HG02884 (cell line): ENCODE results near the gene KRTAP2-1.
"Not testable (repeated sequence)": the region's sequence is repeated elsewhere in the genome, so short reads cannot be mapped to it uniquely, and the experiment has no call there.

ENCODE experiments used
- ATAC-seq: cut with Tn5 transposase; IDR thresholded peaks from one replicate; pipeline ENCODE4 v1.9.1; 2021; ENCODE audit warnings: mild to moderate bottlenecking, moderate library complexity; ENCODE audit not compliant: unreplicated experiment

KRTAP2-1 gene

GRCh38 chr17:41058741-41059140 is 11.6 kb upstream of the KRTAP2-1 start:
- ATAC-seq = no peak

- no peak for ATAC-seq
Measured at GRCh38 chr17:41057547-41057946, 10.4 kb upstream of the KRTAP2-1 start.

GRCh38 chr17:41055130-41055529 is 8.0 kb upstream of the KRTAP2-1 start, which contains the start of gene KRTAP2-2:
Gene KRTAP2-2 (minus strand): TSS chr17:41055230. CDS start chr17:41055211, 19 bp downstream.
- ATAC-seq = not testable (repeated sequence)

GRCh38 chr17:41054556-41054955 is 7.4 kb upstream of the KRTAP2-1 start:
- ATAC-seq = not testable (repeated sequence)

GRCh38 chr17:41054025-41054424 is 6.9 kb upstream of the KRTAP2-1 start:
- ATAC-seq = no peak

- no peak for ATAC-seq
Measured at GRCh38 chr17:41052566-41052965, 5.5 kb upstream of the KRTAP2-1 start.

- ATAC-seq = no peak
Measured at GRCh38 chr17:41049110-41049509, 2.0 kb upstream of the KRTAP2-1 start.

- ATAC-seq = no peak
Measured at GRCh38 chr17:41048441-41048840, 1.3 kb upstream of the KRTAP2-1 start.

- no peak for ATAC-seq
Measured at GRCh38 chr17:41042953-41043352, 4.2 kb downstream of the KRTAP2-1 start.

- ATAC-seq = not testable (repeated sequence)
Measured at GRCh38 chr17:41040783-41041571, 6.1 kb downstream of the KRTAP2-1 start, which contains the start of gene KRTAP1-1. Gene KRTAP1-1 (minus strand): TSS chr17:41041450. CDS start chr17:41041397, 53 bp downstream.

GRCh38 chr17:41037853-41038350 is 9.2 kb downstream of the KRTAP2-1 start:
- no peak for ATAC-seq

- ATAC-seq = not testable (repeated sequence)
Measured at GRCh38 chr17:41034346-41034935, 12.7 kb downstream of the KRTAP2-1 start, which contains the start of gene KRTAP1-3. Gene KRTAP1-3 (minus strand): TSS chr17:41034874. CDS start chr17:41034821, 53 bp downstream.

GRCh38 chr17:41029633-41030245 is 17.4 kb downstream of the KRTAP2-1 start, which contains the start of gene KRTAP1-4:
Gene KRTAP1-4 (minus strand): TSS chr17:41030195. CDS start chr17:41030078, 117 bp downstream.
- no peak for ATAC-seq

GRCh38 chr17:41026715-41027471 is 20.2 kb downstream of the KRTAP2-1 start, which contains the start of gene KRTAP1-5:
Gene KRTAP1-5 (minus strand): TSS chr17:41027208. CDS start chr17:41027155, 53 bp downstream.
- ATAC-seq = no peak

GRCh38 chr17:41024697-41025096 is 22.4 kb downstream of the KRTAP2-1 start:
- no peak for ATAC-seq

GRCh38 chr17:41020336-41020735 is 26.8 kb downstream of the KRTAP2-1 start:
- no peak for ATAC-seq

GRCh38 chr17:41019415-41019814 is 27.7 kb downstream of the KRTAP2-1 start:
- no peak for ATAC-seq

- no peak for ATAC-seq
Measured at GRCh38 chr17:41018541-41018940, 28.6 kb downstream of the KRTAP2-1 start.

- ATAC-seq = no peak
Measured at GRCh38 chr17:41016578-41017215, 30.4 kb downstream of the KRTAP2-1 start.

GRCh38 chr17:41015454-41015853 is 31.7 kb downstream of the KRTAP2-1 start:
- ATAC-seq = no peak
